K562 (cell line): Measurements from ENCODE around the gene COX4I2. TPM values are rescaled to one million over a fixed set of nuclear protein-coding genes. Genes with fewer than 3 reads are reported as not detected.

Experiments
- CHD4 ChIP-seq: fragments of 200-600 bp; sonication (generic); IDR thresholded peaks from 3 replicates; pipeline ENCODE4 v1.6.1; 2012; ENCODE audit warnings: low read depth, mild to moderate bottlenecking, mixed read lengths, low read length, inconsistent platforms; ENCODE audit not compliant: insufficient read depth, insufficient replicate concordance, poor library complexity, severe bottlenecking
- CSDE1 ChIP-seq, 2 experiments: fragments of 450-650 bp; IDR thresholded peaks; 2 replicates each; pipeline ENCODE4 v1.6.1; 2016; ENCODE audit warnings: mild to moderate bottlenecking in 1 of 2
- ERF ChIP-seq: fragments of 450-650 bp; formaldehyde crosslinking; IDR thresholded peaks from 2 replicates; pipeline ENCODE4 v1.4.0; 2020; ENCODE audit warnings: mild to moderate bottlenecking, mixed read lengths
- ETV1 ChIP-seq: fragments of 450-650 bp; conservative IDR thresholded peaks from 2 replicates; pipeline ENCODE4 v1.6.1; 2016; ENCODE audit warnings: missing genetic modification characterization, control low read depth, low read depth, missing compliant biosample characterization
- HINFP ChIP-seq: fragments of 450-650 bp; conservative IDR thresholded peaks from 2 replicates; pipeline ENCODE4 v1.6.1; 2016; ENCODE audit warnings: missing genetic modification characterization, low read depth, mild to moderate bottlenecking, control low read depth, missing compliant biosample characterization
- L3MBTL2 ChIP-seq: fragments of 450-650 bp; IDR thresholded peaks from 2 replicates; pipeline ENCODE4 v1.6.1; 2016; ENCODE audit warnings: mild to moderate bottlenecking, moderate library complexity
- MEF2D ChIP-seq: conservative IDR thresholded peaks from 2 replicates; pipeline ENCODE4 v1.6.1; 2016; ENCODE audit warnings: low read depth, missing genetic modification characterization, missing compliant biosample characterization
- NBN ChIP-seq: fragments of 450-650 bp; IDR thresholded peaks from 2 replicates; pipeline ENCODE4 v1.6.1; 2016; ENCODE audit warnings: low read depth, mild to moderate bottlenecking
- RBM22 ChIP-seq: fragments of 200-400 bp; formaldehyde crosslinking; IDR thresholded peaks from 2 replicates; pipeline ENCODE4 v1.6.1; 2018; ENCODE audit warnings: low read length, low read depth; ENCODE audit not compliant: poor library complexity, severe bottlenecking
- SAP30 ChIP-seq: fragments of 200-600 bp; sonication (generic); IDR thresholded peaks from 2 replicates; pipeline ENCODE4 v1.6.1; 2012; ENCODE audit warnings: borderline replicate concordance, low read depth, mild to moderate bottlenecking, moderate library complexity, low read length, control low read depth, inconsistent platforms; ENCODE audit not compliant: insufficient read depth, poor library complexity, severe bottlenecking
- SIN3A ChIP-seq, 2 experiments: fragments of 150-350 bp in 1 of 2; IDR thresholded peaks; 2 replicates each; pipeline ENCODE4 v1.6.1; 2011 to 2016; ENCODE audit warnings: borderline replicate concordance in 2 of 2, low read depth in 2 of 2, low read length in 2 of 2, mild to moderate bottlenecking in 2 of 2, moderate library complexity in 2 of 2; ENCODE audit not compliant: control insufficient read depth in 1 of 2
- TARDBP ChIP-seq: fragments of 450-650 bp; IDR thresholded peaks from 2 replicates; pipeline ENCODE4 v1.6.1; 2016
- TSC22D4 ChIP-seq: fragments of 450-650 bp; IDR thresholded peaks from 2 replicates; pipeline ENCODE4 v1.6.1; 2016; ENCODE audit warnings: missing genetic modification characterization, missing biosample characterization, control low read depth
- ZNF354B ChIP-seq: fragments of 250-450 bp; sonication (Bioruptor Pico); IDR thresholded peaks from 2 replicates; pipeline ENCODE4 v1.4.0; 2020
- ZNF778 ChIP-seq: fragments of 450-650 bp; formaldehyde crosslinking; IDR thresholded peaks from 2 replicates; pipeline ENCODE4 v1.4.0; 2020; ENCODE audit warnings: mild to moderate bottlenecking, moderate library complexity
- polyA plus RNA-seq, 8 experiments: library from polyadenylated mRNA; depleted of rRNA in 4 of 8; stranded (reverse) in 5 of 8; unstranded in 3 of 8; fragments of >200 nt; fragmentation: Nextera tagmentation in 2 of 8; fragmentation: Illumina TruSeq in 1 of 8; extraction: Ambion mirVana in 2 of 8; extraction: Trizol in 1 of 8; gene quantifications; 2 replicates each; pipeline versions ENCODE4 v1.2.1 to v1.2.3, GENCODE V29; 2011 to 2014; ENCODE audit warnings: inconsistent platforms in 1 of 8, missing spikeins in 1 of 8
- total RNA-seq, 7 experiments: library from RNA; depleted of rRNA in 6 of 7; stranded (reverse); fragments of >200 nt in 6 of 7; fragmentation: Illumina TruSeq in 2 of 7; extraction: Trizol in 2 of 7; gene quantifications; 2 replicates each; pipeline versions ENCODE4 v1.2.1 to v1.2.3, GENCODE V29; 2011 to 2021; ENCODE audit warnings: low replicate concordance in 1 of 7
- TF ChIP-seq, protein P1 (sequence below): sonication (generic); formaldehyde crosslinking; IDR thresholded peaks from 2 replicates; pipeline ENCODE4 v1.8.0; 2023; ENCODE audit warnings: mild to moderate bottlenecking, missing genetic modification reagents
- TF ChIP-seq, protein P2 (sequence below): fragments of 250-450 bp; sonication (Bioruptor Pico); IDR thresholded peaks from 2 replicates; pipeline ENCODE4 v1.4.0; 2020; ENCODE audit warnings: mild to moderate bottlenecking, moderate library complexity
- TF ChIP-seq, protein P3 (sequence below): sonication (generic); formaldehyde crosslinking; IDR thresholded peaks from 2 replicates; pipeline ENCODE4 v1.8.0; 2022; ENCODE audit warnings: mild to moderate bottlenecking, low read depth, missing genetic modification reagents

The COX4I2 gene
- total and polyA plus RNA-seq, 9 of the 15 experiments (the other 6 are each of a cell fraction or from before 2014, with no cell fraction given), result not detected

GRCh38 chr20:31662372-31662854, 24.7 kb downstream of the COX4I2 start (continued):
- TF ChIP-seq, protein P1, sequence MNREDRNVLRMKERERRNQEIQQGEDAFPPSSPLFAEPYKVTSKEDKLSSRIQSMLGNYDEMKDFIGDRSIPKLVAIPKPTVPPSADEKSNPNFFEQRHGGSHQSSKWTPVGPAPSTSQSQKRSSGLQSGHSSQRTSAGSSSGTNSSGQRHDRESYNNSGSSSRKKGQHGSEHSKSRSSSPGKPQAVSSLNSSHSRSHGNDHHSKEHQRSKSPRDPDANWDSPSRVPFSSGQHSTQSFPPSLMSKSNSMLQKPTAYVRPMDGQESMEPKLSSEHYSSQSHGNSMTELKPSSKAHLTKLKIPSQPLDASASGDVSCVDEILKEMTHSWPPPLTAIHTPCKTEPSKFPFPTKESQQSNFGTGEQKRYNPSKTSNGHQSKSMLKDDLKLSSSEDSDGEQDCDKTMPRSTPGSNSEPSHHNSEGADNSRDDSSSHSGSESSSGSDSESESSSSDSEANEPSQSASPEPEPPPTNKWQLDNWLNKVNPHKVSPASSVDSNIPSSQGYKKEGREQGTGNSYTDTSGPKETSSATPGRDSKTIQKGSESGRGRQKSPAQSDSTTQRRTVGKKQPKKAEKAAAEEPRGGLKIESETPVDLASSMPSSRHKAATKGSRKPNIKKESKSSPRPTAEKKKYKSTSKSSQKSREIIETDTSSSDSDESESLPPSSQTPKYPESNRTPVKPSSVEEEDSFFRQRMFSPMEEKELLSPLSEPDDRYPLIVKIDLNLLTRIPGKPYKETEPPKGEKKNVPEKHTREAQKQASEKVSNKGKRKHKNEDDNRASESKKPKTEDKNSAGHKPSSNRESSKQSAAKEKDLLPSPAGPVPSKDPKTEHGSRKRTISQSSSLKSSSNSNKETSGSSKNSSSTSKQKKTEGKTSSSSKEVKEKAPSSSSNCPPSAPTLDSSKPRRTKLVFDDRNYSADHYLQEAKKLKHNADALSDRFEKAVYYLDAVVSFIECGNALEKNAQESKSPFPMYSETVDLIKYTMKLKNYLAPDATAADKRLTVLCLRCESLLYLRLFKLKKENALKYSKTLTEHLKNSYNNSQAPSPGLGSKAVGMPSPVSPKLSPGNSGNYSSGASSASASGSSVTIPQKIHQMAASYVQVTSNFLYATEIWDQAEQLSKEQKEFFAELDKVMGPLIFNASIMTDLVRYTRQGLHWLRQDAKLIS (CRISPR knock-in tag), result no peak; the same call in 1 of the 2 replicates
- TF ChIP-seq ZNF354B (CRISPR knock-in tag), result no peak
- TF ChIP-seq SAP30, result no peak
- peak; percentile 2 for TF ChIP-seq RBM22
- TF ChIP-seq CHD4, result no peak
- TF ChIP-seq, protein P2, sequence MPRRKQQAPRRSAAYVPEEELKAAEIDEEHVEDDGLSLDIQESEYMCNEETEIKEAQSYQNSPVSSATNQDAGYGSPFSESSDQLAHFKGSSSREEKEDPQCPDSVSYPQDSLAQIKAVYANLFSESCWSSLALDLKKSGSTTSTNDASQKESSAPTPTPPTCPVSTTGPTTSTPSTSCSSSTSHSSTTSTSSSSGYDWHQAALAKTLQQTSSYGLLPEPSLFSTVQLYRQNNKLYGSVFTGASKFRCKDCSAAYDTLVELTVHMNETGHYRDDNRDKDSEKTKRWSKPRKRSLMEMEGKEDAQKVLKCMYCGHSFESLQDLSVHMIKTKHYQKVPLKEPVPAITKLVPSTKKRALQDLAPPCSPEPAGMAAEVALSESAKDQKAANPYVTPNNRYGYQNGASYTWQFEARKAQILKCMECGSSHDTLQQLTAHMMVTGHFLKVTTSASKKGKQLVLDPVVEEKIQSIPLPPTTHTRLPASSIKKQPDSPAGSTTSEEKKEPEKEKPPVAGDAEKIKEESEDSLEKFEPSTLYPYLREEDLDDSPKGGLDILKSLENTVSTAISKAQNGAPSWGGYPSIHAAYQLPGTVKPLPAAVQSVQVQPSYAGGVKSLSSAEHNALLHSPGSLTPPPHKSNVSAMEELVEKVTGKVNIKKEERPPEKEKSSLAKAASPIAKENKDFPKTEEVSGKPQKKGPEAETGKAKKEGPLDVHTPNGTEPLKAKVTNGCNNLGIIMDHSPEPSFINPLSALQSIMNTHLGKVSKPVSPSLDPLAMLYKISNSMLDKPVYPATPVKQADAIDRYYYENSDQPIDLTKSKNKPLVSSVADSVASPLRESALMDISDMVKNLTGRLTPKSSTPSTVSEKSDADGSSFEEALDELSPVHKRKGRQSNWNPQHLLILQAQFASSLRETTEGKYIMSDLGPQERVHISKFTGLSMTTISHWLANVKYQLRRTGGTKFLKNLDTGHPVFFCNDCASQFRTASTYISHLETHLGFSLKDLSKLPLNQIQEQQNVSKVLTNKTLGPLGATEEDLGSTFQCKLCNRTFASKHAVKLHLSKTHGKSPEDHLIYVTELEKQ (CRISPR knock-in tag), result no peak
- no peak for TF ChIP-seq L3MBTL2
- no peak for TF ChIP-seq TARDBP
- TF ChIP-seq, protein P3, sequence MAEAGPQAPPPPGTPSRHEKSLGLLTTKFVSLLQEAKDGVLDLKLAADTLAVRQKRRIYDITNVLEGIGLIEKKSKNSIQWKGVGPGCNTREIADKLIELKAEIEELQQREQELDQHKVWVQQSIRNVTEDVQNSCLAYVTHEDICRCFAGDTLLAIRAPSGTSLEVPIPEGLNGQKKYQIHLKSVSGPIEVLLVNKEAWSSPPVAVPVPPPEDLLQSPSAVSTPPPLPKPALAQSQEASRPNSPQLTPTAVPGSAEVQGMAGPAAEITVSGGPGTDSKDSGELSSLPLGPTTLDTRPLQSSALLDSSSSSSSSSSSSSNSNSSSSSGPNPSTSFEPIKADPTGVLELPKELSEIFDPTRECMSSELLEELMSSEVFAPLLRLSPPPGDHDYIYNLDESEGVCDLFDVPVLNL (CRISPR knock-in tag), result no peak
- no peak for TF ChIP-seq SIN3A (IDR thresholded peaks at IDR 0.05; ENCODE audit: borderline replicate concordance in 2 of 2, control insufficient read depth in 1 of 2, low read depth in 2 of 2, low read length in 2 of 2)
- TF ChIP-seq MEF2D (tag), result no peak
- 0 out of 2 replicates have a peak, but pooled peaks have one; percentile 4 for TF ChIP-seq NBN
- no peak for TF ChIP-seq ERF (CRISPR knock-in tag)
- TF ChIP-seq TSC22D4 (tag), result no peak
- no peak for TF ChIP-seq CSDE1 (IDR thresholded peaks at IDR 0.05)
- no peak for TF ChIP-seq HINFP (tag)
- 0 out of 2 replicates have a peak, but pooled peaks have one; percentile 12 for TF ChIP-seq ETV1 (tag)
- no peak for TF ChIP-seq ZNF778 (CRISPR knock-in tag)
